GF-D8 (cell line): Measurements from ENCODE around the gene NUP155.
A peak's percentile ranks its signal among the peaks of the same experiment; 100 is the strongest.
"Not testable (repeated sequence)": the region's sequence is repeated elsewhere in the genome, so short reads cannot be mapped to it uniquely, and the experiment has no call there.

Experiments
- DNase-seq: peaks from one replicate; lab custom pipeline; 2025; lab: John Stamatoyannopoulos, UW

The NUP155 gene

DNA sequence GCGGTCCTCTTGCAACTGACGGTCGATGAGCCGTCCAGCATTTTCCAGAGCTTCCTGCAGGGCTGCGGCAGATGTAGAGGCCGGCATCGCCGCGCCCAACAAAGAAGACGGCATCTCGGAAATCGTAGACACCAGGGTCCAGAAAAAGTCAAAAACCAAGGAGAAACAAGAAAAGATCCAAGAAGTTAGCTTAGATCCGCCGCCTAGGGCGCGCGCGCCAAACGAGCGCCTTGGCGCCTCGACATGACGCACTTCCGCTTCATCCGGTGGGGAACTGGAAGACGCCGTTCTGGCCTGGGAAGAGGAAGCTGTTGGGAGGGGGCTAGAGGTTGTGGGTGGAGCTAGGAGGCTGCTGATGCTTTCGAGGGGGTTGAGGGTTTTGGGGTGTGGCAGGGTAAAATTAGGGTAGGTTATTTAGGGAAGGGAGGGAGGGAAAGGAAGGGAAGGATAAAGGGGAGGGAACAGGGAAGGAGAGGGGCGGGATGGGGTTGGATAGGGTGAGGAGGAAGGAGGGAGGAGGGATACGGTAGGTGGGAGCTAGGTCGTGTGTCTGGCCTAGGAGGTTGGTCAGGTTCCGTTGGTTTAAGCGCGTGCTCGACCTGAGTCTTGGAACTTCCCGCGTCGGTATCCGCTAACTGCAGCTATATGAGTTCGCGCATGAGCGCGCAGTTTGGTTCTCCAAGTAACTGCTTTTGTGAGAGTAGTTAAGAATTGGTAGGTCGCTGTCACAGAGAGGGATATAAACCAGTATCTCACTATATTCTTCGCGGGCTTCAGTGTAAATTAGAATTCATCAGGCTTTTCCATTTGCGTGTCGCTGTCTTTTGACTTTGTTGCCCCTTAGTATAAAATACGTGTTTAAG is at the start of gene NUP155:
Gene NUP155 (minus strand): TSS at position 243 of the 863 bp plus-strand sequence. CDS start 129 bp downstream, at position 114.
- DNase-seq, result peak; percentile 83

DNA sequence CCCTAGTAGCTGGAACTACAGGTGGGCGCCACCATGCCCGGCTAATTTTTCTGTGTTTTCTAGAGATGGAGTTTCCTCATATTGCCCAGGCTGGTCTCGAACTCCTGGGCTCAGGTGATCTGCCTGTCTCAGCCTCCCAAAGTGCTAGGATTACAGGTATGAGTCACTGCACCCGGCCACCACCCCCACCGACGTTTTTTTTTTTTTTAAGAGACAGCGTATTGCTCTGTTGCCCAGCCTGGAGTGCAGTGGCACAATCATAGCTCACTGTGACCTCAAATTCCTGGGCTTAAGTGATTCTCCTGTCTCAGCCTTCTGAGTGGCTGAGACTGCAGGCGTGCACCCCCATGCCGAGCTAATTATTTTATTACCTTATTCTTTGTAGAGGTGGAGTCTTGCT is 46.4 kb upstream of the NUP155 start:
- no peak for DNase-seq

DNA sequence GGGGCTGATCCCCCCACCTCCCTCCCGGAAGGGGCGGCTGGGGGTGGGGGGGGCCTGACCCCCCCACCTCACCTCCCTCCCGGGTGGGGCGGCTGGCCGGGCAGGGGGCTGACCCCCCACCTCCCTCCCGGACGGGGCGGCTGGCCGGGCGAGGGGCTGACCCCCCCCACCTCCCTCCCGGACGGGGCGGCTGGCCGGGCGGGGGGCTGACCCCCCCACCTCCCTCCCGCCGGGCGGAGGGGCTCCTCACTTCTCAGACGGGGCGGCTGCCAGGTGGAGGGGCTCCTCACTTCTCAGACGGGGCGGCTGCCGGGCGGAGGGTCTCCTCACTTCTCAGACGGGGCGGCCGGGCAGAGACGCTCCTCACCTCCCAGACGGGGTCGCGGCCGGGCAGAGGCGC is 44.5 kb upstream of the NUP155 start:
- not testable (repeated sequence) for DNase-seq

DNA sequence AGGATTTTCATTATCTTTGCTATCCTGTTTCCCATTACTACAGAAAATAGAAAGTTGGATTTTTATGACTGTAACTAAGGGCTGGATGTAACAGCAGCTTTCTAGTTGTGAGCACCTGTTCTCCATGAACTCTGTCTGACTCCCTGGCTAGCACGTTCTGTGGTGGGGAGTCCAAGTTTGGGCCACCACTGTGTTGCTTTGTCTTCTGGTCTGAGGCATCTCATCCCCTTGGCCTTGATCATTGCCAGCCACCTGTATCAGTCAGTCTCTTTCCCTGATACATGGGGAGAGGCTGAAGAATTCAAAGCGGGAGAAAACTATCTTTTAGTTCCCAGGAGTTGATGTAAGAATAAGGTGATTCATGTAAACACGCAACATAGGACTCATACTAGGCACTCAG is 41.6 kb upstream of the NUP155 start:
- DNase-seq, result no peak

DNA sequence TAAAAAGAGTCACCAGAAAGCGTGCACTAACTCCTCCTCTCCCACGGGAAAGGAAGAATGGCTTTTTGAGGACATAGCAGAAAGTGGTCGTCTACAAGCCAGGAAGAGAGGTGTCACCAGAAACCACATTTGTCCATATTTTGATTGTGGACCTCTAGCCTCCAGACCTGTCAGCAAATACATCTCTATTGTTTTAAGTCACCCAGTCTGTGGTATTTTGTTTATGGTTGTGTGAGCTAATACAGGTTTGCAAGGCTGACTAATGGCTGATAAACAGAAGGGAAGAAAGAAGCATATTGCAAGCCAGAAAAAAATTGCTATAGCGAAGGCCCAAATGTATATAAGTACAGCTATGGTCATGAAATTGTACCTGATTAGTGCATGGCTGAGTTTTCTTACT is 29.6 kb upstream of the NUP155 start:
- DNase-seq, result no peak

DNA sequence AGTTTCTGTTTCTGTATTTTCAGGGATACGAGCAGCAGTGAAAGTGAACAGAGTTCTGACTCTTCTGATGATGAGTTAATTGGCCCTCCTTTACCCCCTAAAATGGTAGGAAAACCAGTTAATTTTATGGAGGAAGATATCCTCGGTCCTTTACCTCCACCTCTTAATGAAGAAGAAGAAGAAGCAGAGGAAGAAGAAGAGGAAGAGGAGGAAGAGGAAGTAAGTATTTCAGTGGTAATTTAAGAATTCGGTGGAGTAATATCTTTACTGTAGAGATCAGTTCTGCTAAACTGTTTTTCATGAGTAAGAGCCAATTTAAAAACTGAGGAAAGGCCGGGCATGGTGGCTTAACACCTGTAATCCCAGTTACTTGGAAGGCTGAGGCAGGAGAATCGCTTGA is 25.4 kb upstream of the NUP155 start:
- DNase-seq, result peak; percentile 20

DNA sequence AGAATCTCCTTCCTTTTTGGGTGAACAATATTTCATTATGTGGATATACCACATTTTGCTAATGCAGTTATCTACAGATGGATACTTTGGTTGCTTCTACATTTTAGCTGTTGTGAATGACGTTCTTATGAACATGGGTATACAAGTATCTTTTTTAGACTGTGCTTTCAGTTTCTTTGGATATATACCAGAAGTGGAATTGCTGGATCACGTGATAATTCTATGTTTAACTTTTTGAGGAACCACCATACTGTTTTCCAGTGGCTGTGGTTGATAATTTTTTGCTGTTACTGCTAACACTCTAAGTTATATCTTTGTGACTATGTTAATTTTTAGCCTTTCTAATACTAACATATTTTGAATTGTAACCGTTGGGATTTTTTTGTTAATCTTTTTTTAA is 20.7 kb upstream of the NUP155 start:
- no peak for DNase-seq

DNA sequence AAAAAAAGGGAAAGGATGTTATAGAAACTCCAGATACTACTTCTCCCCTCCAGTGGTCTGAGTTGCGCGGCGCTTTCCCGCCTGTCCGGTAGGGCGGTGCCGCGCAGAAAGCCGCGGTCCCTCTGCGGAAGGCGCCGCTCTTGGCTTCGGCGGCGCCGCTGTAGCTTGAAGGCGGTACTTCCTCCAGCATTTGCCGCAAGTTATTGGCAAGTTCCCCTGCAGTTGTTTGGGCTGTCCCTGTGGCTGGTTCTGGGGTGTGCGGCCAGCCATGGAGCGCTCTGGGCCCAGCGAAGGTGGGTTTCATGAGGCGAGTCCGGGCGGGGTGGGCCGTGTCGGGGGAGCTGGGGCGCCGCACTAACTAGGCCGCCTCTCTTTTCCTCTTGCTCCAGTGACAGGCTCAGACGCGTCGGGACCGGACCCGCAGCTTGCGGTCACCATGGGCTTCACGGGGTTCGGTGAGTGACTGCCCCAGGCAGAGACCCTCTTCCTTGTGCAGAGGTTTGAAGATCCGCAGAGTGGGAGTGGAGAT is 8.3 kb upstream of the NUP155 start, which contains the start of gene WDR70:
Gene WDR70 (plus strand): TSS at position 219 of the 529 bp plus-strand sequence. CDS start 50 bp downstream, at position 269.
- DNase-seq, result peak; percentile 75

DNA sequence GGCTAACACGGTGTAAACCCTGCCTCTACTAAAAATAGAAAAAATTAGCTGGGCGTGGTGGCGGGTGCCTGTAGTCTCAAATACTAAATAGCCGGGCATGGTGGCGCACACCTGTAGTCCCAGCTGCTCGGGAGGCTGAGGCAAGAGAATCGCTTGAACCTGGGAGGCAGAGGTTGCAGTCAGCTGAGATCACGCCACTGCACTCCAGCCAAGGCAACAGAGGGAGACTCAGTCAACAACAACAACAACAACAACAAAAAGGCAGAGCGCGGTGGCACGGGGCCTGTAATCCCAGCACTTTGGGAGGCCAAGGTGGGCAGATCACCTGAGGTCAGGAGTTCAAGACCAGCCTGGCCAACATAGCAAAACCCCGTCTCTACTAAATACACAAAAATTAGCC is 7.2 kb upstream of the NUP155 start:
- DNase-seq, result not testable (repeated sequence)

DNA sequence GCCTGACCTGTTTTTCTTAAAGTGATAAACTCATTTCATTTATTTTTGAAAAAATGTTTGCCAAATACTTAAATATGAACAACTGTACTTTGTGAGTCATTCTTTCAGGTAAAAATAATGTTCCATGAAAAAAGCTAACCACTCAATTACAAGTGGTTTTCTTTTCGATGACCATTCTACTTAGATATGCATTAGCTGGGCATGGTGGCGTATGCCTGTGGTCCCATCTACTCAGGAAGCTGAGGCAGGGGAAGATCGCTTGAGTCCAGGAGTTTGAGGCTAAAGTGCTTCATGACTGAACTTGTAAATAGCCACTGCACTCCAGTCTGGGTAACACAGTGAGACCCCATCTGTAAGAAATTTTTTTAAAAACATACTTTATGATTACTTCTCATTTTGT is 4.2 kb upstream of the NUP155 start:
- no peak for DNase-seq

DNA sequence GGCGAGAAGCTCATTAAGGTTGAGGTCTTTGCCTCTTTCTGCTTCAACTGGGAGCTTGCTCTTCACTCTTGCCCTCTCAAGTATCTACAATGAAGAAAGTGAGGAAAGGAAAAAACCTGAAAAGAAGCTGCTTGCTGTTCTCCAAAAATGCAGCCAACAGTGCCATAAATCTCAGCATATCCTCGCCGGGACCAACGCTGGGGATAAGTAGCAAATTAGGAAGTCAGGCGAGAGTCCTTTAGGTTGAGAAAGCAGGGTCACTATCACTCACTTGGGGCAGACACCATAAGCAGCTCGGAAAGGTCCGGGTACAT is 399 bp downstream of the NUP155 start:
- no peak for DNase-seq

DNA sequence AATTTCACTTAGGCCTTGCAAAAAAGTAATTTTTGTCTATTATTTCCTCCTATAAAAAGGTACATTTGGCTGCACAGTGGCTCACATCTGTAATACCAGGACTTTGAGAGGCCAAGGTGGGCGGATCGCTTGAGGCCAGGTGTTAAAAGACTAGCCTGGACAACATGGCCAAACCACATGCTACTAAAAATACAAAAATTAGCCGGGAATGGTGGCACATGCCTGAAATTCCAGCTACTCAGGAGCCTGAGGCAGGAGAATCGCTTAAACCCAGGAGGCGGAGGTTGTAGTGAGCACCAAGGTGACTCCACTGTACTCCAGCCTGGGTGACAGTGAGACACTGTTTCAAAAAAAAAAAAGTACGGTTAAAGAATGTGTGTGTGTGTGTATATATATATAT is 15.7 kb downstream of the NUP155 start:
- no peak for DNase-seq

DNA sequence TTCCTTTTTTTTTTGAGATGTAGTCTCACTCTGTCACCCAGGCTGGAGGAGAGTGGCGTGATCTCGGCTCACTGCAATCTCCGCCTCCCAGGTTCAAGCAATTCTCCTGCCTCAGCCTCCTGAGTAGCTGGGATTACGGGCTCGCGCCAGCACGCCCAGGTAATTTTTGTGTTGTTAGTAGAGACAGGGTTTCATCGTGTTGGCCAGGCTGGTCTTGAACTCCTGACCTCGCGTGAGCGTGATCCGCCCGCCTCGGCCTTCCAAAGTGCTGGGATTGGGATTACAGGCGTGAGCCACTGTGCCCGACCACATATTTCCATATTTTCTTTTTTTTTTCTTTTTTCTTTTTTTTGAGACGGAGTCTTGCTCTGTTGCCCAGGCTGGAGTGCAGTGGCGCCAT is 28.2 kb downstream of the NUP155 start:
- DNase-seq, result not testable (repeated sequence)

DNA sequence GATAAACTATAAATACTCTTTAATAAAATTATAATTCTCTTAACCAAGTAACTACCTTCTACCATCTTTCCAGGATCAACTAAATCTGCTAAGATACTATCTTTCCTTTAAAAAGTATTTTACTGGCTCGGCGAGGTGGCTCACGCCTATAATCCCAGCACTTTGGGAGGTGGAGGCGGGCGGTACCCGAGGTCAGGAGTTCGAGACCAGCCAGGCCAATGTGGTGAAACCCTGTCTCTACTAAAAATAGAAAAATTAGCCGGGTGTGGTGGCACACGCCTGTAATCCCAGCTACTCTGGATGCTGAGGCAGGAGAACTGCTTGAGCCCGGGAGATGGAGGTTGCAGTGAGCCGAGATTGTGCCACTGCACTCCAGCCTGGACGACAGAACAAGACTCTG is 36.2 kb downstream of the NUP155 start:
- DNase-seq, result not testable (repeated sequence)

DNA sequence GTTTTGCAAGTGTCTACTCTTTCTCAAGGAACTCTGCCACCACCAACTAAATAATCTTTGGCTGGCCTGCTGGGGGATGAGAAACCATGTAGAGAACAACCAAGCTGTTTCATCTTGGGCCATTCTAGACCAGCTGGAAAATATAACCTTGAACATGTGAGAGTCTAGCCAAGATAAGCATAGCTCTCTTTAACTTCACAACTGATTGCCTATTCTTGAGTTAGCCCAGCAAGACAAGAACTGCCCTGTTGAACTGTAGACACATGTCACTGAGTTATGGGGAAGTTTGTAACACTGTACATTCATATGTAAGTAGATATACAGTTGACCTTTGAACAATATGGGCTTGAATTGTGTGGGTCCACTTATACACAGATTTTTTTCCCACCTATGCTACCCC is 44.4 kb downstream of the NUP155 start:
- no peak for DNase-seq

DNA sequence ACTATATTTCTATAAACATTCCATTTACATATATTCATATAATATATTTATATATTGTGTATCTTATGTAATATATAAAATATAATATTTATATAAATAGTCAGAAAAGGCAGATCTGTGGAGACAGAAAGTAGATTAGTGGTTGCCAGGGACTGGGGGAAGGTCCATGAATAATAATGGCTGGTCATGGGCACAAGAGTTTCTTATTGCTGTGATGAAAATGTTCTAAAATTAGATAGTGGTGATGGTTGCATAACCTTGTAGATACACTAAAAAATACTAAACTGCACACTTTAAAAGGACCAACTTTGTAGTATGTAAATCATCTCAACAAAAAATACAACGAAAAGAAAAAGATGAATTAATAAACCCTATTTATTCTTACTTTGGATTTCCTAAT is 47.3 kb downstream of the NUP155 start:
- no peak for DNase-seq

DNA sequence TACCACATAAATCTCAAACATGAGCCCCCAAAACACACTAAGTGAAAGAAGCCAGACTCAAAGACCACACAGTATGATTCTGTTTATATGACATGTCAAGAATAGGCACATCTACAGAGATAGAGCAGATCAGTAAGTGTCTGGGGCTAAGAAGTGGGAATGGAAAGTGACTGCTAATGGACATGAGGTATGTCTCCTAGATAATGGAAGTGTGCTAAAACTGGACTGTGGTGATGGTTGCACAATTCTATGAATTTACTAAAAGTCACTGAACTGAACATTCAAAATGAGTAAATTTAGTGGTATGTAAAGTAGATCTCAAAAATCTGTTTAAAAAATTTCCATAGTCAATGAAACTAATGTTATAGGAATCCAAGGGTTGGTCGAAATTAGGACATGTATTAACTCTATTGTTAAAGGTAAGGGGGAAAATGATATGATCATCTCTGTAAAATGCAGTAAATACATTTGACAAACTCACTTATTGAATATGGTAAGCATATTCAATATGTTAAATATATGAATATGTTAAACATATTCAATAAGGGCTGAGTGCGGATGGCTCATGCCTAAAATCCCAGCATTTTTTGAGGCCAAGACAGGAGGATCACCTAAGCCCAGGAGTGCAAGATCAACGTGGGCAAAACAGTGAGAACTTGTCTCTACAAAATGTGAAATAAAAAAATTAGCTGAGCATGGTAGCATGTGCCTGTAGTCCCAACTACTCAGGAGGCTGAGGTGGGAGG is 51.7 kb downstream of the NUP155 start:
- DNase-seq, result no peak

DNA sequence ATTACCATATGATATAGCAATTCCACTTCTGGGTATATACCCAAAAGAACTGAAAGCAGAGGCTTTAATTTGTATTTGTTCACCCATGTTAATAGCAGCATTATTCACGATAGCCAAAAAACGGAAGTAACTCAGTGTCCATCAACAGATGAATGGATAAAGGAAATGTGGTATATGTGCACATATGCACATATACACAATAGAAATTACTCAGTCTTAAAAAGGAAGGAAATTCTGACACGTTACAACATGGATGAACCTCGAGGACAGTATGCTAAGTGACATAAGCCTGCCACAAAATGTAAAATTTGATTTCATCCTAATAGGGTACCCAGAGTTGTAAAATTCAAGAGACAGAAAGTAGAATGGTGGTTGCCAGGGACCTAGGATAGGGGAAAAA is 54.9 kb downstream of the NUP155 start:
- DNase-seq, result no peak

DNA sequence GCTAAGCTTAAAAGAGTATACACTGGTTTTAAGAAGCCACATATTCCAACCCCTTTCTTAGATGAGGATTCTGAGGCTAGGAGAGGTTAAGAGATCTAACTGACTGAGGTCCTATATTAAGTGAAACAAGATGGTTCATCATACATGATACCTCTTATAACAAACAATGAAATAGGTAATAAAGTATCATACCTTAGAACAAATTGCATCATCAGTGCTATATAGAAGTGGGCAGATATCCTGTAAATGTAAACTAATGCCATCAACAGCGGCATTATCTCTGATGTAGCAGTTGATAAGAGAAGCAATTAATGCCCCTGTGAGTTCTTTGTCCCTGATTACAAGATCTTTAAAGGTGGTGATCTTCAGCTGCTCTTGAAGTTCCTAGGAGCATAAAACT is 60.5 kb downstream of the NUP155 start:
- no peak for DNase-seq

DNA sequence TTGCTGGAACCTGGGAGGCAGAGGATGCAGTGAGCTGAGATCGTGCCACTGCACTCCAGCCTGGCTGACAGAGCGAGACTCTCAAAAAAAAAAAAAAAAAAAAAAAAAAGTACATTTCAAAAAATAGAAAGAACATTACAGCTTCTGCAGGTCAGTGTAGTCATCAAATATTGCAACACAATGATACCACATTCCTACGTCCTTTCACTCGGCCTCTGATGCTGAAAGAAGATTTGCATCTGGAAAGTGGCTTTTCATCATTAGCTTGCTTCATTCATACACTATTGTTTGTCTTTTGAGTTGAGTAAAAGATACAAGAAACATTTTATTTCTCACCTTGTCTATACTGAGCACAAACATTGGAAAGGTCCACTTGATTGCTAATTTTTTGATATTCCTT is 62.1 kb downstream of the NUP155 start:
- no peak for DNase-seq

DNA sequence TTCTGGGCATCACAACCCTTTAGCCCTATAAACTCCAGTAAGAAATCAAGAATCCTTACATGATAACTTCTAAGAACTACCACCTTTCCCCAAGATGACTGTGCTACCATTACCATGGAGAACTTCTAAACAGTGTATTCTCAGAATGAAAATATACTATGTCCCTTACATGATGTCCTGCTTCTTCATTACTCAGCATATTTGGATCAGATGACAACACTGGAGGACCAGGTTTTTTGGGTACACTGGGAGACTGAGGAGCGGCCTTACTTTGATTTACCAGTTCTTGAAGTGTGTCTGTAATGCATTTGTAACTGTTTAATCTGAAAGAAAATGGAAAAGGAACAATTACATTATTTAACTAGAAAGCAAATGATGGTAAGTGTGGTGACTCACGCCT is 66.0 kb downstream of the NUP155 start:
- no peak for DNase-seq

DNA sequence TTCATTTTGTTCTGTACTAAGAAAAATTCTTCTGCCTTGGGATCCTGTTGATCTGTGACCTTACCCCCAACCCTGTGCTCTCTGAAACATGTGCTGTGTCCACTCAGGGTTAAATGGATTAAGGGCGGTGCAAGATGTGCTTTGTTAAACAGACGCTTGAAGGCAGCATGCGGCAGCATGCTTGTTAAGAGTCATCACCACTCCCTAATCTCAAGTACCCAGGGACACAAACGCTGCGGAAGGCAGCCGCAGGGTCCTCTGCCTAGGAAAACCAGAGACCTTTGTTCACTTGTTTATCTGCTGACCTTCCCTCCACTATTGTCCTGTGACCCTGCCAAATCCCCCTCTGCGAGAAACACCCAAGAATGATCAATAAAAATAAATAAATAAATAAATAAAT is 74.6 kb downstream of the NUP155 start:
- DNase-seq, result not testable (repeated sequence)

DNA sequence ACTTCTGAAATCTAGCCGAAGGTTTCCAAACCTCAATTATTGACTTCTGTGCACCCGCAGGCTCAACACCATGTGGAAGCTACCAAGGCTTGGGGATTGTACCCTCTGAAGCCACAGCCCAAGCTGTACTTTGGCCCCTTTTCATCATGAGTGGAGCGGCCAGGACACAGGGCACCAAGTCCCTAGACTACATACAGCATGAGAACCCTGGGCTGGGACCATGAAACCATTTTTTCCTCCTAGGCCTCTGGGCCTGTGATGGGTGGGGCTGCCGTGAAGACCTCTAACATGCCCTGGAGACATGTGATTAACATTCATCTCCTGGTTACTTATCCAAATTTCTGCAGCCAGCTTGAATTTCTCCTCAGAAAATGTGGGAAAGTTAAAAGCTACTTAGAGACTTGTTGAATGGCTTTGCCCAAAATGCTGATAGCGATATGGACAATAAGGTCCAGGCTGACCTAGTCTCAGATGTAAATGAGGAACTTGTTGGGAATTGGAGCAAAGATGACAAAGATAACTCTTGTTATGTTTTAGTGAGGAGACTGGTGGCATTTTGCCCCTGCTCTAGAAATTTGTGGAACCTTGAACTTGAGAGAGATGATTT is 87.6 kb downstream of the NUP155 start:
- DNase-seq, result no peak
